Stimulated activated CD4-positive, alpha-beta T cell treated with anti-CD3 and anti-CD28 coated beads, TNF-alpha, amount 100 ng/mL, for 1 hour (primary cell): ENCODE results near the gene SPARCL1.

Experiments
- DNase-seq, 3 donors: peaks; one replicate each; pipeline ENCODE4 v3.0.0-alpha.2; 2020; ENCODE audit warnings: low read depth in 3 of 3, low spot score in 1 of 3

Gene SPARCL1

GRCh38 chr4:87541521-87541920 is 12.3 kb upstream of the SPARCL1 start:
- no peak for DNase-seq

DNA sequence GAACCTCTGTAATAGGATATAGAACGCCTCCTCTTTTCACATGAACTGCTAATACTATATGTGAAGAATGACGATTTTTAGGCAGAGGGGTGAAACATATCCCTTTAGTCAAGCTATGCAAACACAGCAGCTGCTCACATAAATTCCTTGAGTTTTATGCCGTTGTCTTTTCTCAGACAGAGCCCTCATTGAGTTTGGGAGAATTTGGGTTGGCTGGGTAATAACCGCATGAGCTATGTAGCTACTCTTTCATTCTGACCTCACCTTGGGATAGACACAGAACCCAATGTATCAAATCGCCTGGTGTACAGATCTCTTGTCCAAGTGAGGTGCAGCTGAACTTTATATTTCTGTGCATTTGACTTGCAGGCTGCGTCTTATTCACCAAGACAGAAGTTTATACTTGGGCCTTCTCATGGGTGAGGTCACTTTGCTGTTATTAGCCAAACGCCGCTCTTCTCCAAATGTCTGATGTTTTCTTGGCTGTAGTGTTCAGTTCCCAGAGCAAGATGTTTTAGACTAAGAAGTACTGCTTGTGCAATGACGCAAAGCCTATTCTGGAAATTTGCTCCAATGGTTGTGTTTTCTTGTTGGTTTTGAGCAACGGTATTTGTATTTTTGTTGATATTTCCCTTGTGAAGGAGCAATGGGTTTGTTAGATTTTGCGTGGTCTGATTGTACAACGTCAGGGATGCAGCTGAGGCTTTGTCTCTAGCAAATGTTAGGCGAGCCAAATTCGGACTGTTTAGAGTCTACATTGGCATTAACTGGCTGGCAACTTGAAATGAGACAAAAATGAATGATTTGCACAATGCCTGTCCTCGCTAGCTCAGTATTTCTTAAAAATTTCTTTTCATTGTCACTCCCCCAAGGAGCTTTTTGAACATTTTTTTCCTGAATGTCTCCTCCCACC is 11.2 kb upstream of the SPARCL1 start:
- no peak for DNase-seq

GRCh38 chr4:87532907-87533306 is 3.7 kb upstream of the SPARCL1 start:
- no peak for DNase-seq

DNA sequence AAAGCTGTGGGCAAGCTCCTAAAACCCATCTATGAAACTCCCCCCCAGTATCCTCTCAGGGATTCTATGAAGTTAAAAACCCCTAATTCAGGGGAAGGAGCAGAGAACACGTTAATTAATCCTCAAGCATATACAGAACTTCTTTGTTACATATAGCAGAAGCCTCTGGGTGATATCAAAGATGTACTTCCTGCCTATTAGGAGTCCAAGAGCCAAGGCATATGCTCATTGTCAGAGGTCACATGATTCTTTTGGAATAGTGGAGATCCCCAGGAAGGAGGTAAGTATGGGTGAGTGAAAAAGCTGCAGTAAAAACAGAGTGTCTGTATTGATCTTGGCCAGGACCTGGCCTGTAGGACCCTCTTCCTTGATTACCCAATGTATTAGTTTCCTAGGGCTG is 2.9 kb upstream of the SPARCL1 start:
- no peak for DNase-seq

DNA sequence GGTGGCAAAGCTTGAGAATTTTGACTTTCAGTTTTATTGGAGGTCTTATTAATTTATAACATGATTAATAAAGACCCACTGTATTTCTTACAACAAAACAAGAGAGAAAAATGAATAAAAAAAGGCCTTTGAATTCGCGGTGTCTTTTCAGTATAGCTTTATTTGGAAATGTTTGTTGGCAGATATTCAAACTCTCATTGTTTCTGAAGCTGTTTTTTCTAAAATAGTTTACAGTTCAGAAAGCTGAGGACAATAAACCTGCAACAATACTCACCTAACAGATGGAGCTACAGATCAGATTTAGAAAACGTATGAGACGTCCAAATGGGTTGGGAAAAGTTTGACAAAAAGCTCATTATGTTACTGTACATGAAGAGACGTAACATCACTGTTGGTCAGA is 2.4 kb upstream of the SPARCL1 start:
- no peak for DNase-seq

DNA sequence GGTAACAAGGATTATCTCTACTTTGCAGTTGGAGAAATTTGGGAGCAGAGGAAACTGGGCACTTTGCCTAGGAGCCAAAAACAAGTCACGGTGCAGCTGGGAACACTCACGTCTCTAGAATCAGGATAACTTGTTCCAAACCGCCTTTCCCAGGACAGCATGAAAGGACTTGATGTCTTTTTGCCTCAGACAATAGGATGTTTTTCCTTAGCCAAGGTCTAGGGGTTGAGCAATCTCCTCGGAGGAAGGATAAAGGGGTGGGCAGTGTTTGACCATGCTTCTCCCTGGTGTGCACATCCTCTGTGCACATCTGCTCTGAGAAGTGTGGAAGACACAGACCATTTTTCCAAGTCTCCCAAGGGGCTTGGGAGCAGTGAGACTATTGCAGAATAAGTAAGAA is 1.7 kb upstream of the SPARCL1 start:
- no peak for DNase-seq

DNA sequence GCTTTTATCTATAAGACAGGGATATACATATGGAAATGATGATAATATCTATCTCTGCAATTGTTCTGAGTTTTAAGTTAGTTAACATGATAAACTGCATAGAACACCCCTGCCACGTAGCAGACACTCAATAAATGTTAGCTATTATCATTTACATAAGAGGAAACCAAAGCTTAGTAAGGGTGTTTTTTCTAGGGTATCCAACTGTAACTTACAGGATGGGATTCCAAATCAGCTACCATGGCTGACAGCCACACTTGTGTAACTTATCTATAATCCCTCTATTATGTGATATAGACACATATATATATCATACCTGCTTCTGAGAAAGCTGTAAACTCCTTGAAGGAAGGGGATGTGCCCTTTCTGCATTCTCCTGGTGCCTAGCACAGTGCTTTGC is 1.1 kb upstream of the SPARCL1 start:
- DNase-seq, result no peak

DNA sequence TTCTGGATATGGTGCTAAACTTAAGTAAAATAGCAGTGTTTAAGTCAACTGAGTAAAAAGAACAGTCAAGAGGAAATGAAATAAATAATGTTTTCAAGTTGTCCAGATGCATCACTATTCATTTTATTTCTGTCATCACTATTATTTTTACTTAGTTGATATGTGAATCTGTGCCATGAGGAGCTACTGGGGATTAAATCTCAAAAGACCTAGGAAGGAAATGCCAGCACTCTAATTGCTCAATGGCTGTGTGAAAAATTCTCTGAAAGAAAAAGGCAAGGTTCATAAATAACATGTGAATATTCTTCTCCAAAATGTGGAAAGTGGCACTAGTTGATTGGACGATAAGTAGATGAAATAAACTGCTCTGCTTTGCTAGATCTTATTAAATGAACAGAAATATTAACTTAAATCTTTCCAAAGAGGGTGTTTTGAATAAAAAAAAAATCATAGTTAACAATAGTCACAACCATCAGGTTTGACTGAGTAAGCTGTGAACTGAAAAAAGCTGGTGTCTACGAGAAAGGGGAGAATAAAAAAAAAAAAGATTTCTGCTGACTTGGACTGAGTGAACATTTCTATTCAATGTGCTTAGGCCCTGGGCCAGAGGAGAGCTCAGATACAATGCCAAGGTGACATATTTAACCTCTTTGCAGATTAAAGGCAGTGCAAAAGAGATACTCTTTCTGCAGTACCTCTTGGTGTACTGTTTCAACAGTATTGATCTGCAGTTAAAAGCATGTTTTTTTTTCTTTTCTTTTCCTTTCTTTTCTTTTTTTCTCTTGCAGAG is 1.6 kb downstream of the SPARCL1 start:
- no peak for DNase-seq

DNA sequence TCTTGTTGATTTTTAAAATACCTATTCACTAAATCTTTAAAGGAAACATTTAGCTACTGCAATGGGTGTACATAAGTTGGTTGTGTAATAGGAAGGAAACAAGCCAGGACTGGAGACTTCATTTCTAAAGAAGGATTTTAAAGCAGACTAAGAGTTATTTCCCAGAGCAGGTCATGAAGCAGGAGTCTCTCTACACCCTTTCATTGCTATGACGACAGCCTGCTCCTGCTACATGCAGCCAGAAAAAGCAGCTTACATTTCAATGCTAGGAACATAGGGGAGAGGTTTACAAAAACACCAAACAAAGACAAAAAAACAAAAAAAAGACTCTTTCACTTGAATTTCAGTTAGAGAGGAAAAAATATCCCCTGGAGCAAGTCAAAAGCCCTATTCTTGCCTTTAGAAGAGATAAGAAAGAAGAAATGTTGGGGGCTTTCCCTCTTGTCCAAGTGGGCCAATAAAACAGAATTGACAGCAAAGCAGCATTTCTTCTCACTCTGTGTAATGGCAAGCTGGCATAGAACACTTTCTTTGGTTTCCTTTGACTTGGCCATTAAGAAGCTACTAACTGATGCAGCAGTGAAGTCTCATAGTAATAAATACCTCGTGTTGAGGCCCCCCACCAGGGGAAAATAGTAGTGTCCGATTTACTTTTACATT is 3.4 kb downstream of the SPARCL1 start:
- DNase-seq, result no peak

- no peak for DNase-seq
Measured at GRCh38 chr4:87524456-87524855, 4.7 kb downstream of the SPARCL1 start.

DNA sequence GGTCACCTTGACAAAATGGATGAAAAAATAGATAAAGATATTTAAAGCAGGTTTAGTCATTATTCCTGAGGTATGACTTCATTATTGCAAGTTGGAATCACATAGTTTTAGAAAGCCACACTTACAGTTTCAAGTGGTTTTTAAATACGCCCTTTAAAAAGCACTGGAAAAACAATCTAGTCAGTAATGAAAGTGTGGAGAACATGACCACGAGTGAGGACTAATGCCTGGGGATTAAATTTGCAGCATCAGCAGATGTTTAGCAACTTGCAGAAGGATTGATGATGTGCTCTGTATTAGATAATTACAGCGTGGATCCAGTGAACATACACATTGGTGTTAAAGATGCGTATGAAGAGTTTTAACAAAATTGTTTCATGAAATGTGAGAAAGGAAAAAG is 5.9 kb downstream of the SPARCL1 start:
- DNase-seq, result no peak

DNA sequence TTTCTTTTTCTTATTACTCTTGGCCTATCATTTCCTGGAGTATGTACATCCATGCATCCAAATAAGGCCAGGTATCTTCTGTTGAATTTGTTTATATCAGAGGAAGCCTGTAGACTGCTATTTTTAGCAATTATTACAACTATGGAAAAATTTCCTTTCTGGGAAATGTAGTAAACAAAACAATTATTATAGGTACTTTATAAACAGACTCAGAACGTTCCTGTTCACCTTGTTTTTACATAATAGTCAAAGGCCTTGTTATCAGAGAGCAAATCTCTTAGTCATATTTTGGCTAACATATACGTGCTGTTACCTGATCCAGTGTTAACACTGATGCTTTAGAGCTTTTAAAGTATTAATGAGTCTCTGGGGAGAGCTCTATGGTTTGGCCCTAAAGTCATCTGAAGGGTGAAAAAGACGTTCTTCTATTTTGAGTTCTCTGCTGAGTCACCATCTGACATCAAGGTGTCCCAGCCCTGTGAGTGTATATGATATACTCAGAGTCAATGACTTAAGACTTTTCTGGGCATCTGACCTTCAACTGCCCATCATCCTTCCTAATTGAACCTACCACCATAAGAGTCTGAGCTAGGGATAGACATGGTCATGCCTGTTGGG is 7.3 kb downstream of the SPARCL1 start:
- DNase-seq, result no peak

DNA sequence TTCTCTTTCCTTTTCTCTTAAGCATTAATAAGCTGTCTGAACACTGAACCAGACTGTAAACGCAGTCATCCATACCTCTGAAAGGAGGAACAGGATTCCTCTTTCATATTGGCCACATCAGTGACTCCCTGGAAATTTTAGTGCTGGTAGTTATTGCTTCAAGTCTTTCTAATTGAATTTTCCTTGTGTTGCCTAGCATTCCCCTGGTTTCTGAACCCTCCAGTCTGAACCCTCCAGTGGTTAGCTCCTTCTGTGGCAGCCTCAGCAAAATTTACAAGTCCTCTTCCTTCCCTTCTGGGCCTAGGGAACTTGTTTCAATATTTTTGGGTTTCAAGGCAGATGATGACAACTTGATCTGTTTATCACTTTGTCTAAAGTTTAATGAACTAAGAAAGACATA is 7.9 kb downstream of the SPARCL1 start:
- DNase-seq, result no peak

- no peak for DNase-seq
Measured at GRCh38 chr4:87517621-87518020, 11.6 kb downstream of the SPARCL1 start.

GRCh38 chr4:87516683-87517082 is 12.5 kb downstream of the SPARCL1 start:
- DNase-seq, result no peak

GRCh38 chr4:87512400-87512799 is 16.8 kb downstream of the SPARCL1 start:
- no peak for DNase-seq

- no peak for DNase-seq
Measured at GRCh38 chr4:87511500-87511899, 17.7 kb downstream of the SPARCL1 start.

DNA sequence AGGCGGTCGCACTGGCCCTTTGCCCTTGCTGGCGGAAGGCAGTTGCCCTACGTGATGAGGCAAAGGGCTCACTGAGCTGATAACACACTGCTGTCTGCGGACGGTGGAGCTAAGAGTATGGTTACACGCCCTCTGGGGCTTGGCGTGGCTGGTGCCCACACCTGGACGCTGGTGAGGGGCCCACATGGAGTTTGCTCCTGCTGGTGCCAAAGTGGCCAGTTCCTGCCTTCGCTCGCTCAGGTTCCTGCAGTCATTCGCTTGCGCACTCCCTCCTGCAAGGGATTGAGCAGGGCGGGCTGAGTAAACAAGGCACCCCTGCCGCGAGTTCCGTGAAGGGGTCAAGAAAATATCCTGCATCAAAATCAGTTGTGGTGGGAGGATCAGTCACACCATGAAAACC is 18.4 kb downstream of the SPARCL1 start:
- no peak for DNase-seq

DNA sequence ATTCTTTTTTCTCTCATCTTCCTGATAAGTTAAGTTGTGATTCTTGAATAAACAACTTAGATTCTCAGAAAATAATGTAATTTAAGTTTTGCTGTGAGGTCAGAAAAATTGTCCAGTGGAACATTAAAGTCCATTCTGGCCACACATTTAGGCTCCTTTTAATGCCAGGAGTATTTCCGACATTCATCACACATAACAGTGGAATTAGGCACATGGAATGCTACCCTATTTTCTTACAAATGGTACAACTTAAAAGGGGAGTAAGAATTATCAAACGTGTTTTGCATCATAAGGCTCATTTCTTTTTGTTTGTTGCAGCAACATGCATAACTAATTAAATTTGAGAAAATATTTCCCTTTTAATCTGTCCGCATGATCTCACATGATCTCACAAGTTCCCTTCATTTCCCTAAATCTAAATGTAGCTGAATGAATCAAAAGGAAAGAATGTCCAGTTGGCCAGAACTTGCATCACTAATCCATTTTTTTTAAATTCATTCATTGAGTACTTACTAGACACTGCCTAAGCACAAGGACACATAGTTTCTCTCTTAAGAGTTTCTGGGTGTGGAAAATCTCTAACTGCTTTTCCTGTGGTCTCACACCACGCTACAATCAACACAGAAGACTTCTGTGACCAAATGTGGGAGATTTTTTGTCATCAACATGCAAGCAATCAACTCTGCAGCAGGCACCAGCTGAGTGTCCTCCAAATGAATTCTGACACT is 22.0 kb downstream of the SPARCL1 start:
- no peak for DNase-seq

- DNase-seq, result no peak
Measured at GRCh38 chr4:87505862-87506261, 23.3 kb downstream of the SPARCL1 start.
